Neural cell (in vitro differentiated cells): ENCODE measurements around the gene RAPGEF4. TPM values are rescaled to one million over a fixed set of nuclear protein-coding genes. Genes with fewer than 3 reads are reported as not detected.

Source experiments
- H2AFZ ChIP-seq: fragments of 200-600, 300-800 bp; sonication (generic), shearing (Covaris generic); 2 replicates; pipeline ENCODE4 v1.6.0; 2014; ENCODE audit warnings: low read depth, mild to moderate bottlenecking, antibody characterized with exemption, low read length, moderate library complexity
- H3F3A ChIP-seq: fragments of 200-600 bp; shearing (Covaris generic); 2 replicates; pipeline ENCODE4 v1.6.1; 2016; ENCODE audit warnings: mild to moderate bottlenecking, moderate library complexity, mixed read lengths, antibody characterized with exemption, low read length; ENCODE audit not compliant: insufficient read depth, poor library complexity, severe bottlenecking
- H3K27ac ChIP-seq: fragments of 200-600, 300-800 bp; sonication (generic), shearing (Covaris generic); 2 replicates; pipeline ENCODE4 v1.5.1; 2014; ENCODE audit warnings: mild to moderate bottlenecking, low read length, moderate library complexity
- H3K27me3 ChIP-seq: fragments of 300-800, 200-600 bp; sonication (generic), shearing (Covaris generic); 2 replicates; pipeline ENCODE4 v1.6.0; 2014; ENCODE audit warnings: mild to moderate bottlenecking, low read depth, low read length, moderate library complexity; ENCODE audit not compliant: insufficient read depth
- H3K36me3 ChIP-seq: fragments of 300-800, 200-600 bp; sonication (generic), shearing (Covaris generic); 2 replicates; pipeline ENCODE4 v1.5.1; 2014; ENCODE audit warnings: mild to moderate bottlenecking, antibody characterized with exemption, low read length, moderate library complexity; ENCODE audit not compliant: insufficient read depth
- H3K4me2 ChIP-seq: fragments of 300-800, 200-600 bp; sonication (generic), shearing (Covaris generic); 2 replicates; pipeline ENCODE4 v1.6.0; 2014; ENCODE audit warnings: mild to moderate bottlenecking, low read length
- H3K4me3 ChIP-seq: fragments of 300-800, 200-600 bp; sonication (generic), shearing (Covaris generic); 2 replicates; pipeline ENCODE4 v1.5.1; 2014; ENCODE audit warnings: mild to moderate bottlenecking, low read length, moderate library complexity
- H3K79me2 ChIP-seq: fragments of 200-600 bp; shearing (Covaris generic); replicated peaks from 2 replicates; pipeline ENCODE4 v1.6.0; 2014; ENCODE audit warnings: mild to moderate bottlenecking, low read length, moderate library complexity; ENCODE audit not compliant: insufficient read depth
- H3K9ac ChIP-seq: fragments of 300-800, 200-600 bp; sonication (generic), shearing (Covaris generic); 2 replicates; pipeline ENCODE4 v1.6.1; 2016; ENCODE audit warnings: mild to moderate bottlenecking, low read length, mixed read lengths
- H3K9me2 ChIP-seq: fragments of 200-600 bp; shearing (Covaris generic); 2 replicates; pipeline ENCODE4 v1.6.1; 2016; ENCODE audit warnings: mild to moderate bottlenecking, low read length, mixed read lengths; ENCODE audit not compliant: insufficient read depth
- H3K9me3 ChIP-seq: fragments of 200-600, 300-800 bp; sonication (generic), shearing (Covaris generic); 2 replicates; pipeline ENCODE4 v1.6.1; 2016; ENCODE audit warnings: mild to moderate bottlenecking, mixed run types, low read length, moderate library complexity, mixed read lengths
- H4K20me1 ChIP-seq: fragments of 200-600 bp; shearing (Covaris generic); 2 replicates; pipeline ENCODE4 v1.6.1; 2016; ENCODE audit warnings: mild to moderate bottlenecking, mixed run types; ENCODE audit not compliant: insufficient read depth
- EP300 ChIP-seq: fragments of 450-650 bp; conservative IDR thresholded peaks from 2 replicates; pipeline ENCODE4 v1.6.1; 2014; ENCODE audit warnings: antibody characterized with exemption, mild to moderate bottlenecking, moderate library complexity; ENCODE audit not compliant: poor library complexity, severe bottlenecking
- EZH2 ChIP-seq: fragments of 200-600, 300-800 bp; shearing (Covaris generic), sonication (generic); IDR thresholded peaks from 2 replicates; pipeline ENCODE4 v1.6.1; 2014; ENCODE audit warnings: antibody characterized with exemption, low read length, borderline replicate concordance, mild to moderate bottlenecking; ENCODE audit not compliant: insufficient read depth, poor library complexity, severe bottlenecking
- MXI1 ChIP-seq: fragments of 450-650 bp; conservative IDR thresholded peaks from 2 replicates; pipeline ENCODE4 v1.6.1; 2014; ENCODE audit warnings: antibody characterized with exemption, mild to moderate bottlenecking; ENCODE audit not compliant: poor library complexity, severe bottlenecking
- POLR2AphosphoS5 ChIP-seq: IDR thresholded peaks from 2 replicates; pipeline ENCODE4 v1.6.1; 2012
- RAD21 ChIP-seq: fragments of 450-650 bp; conservative IDR thresholded peaks from 2 replicates; pipeline ENCODE4 v1.6.1; 2014; ENCODE audit warnings: antibody characterized with exemption, mild to moderate bottlenecking, moderate library complexity
- SMC3 ChIP-seq: fragments of 450-650 bp; conservative IDR thresholded peaks from 2 replicates; pipeline ENCODE4 v1.6.1; 2014; ENCODE audit warnings: antibody characterized with exemption, mild to moderate bottlenecking, moderate library complexity; ENCODE audit not compliant: poor library complexity
- TAF1 ChIP-seq: IDR thresholded peaks from 2 replicates; pipeline ENCODE4 v1.6.1; 2012; ENCODE audit warnings: low read depth
- polyA plus RNA-seq: library from polyadenylated mRNA; depleted of rRNA; stranded (reverse); fragments of >200 nt; gene quantifications from 2 replicates; pipeline ENCODE4 v1.2.3, GENCODE V29; 2014
- TF ChIP-seq, protein P1 (sequence below): IDR thresholded peaks from 2 replicates; pipeline ENCODE4 v1.6.1; 2012; ENCODE audit warnings: borderline replicate concordance
- TF ChIP-seq, protein P2 (sequence below): fragments of 450-650 bp; IDR thresholded peaks from 2 replicates; pipeline ENCODE4 v1.5.1; 2014; ENCODE audit warnings: antibody characterized with exemption, mild to moderate bottlenecking, moderate library complexity; ENCODE audit not compliant: poor library complexity, severe bottlenecking

RAPGEF4 gene
- polyA plus RNA-seq, 1 donor from 2014 or later, result 10.4 TPM

DNA sequence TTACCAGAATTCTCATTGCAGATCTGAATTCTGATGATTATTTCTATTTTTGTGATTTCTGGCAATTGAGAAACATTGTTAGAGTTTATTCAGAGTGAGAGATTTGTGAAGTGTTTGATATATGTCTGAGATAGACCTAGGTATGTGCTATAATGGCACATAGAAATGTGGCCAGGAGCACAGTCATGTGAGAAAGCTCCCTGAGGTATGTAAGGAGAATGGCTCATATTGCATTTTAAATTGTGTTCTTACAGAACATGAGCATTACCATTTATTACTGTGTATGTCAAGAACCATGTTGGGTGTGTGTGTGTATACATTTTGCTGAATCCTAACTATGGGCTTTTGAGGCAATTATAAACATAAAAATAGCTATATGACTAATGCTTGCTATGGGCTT, 101.2 kb downstream of the RAPGEF4 start:
- Histone ChIP-seq H3K9me3 (no peaks in the 10 kb centered on the region), H3K9me2 (no peaks in the 10 kb centered on the region), H3K79me2 (no peaks in the 10 kb centered on the region), H3K36me3 (no peaks in the 10 kb centered on the region), H3K4me3 (no peak overlapping the region), H3K27me3 (no peaks in the 10 kb centered on the region), H2AFZ (no peak overlapping the region), H3F3A (no peaks in the 10 kb centered on the region), H4K20me1 (no peaks in the 10 kb centered on the region), H3K9ac (no peak overlapping the region), H3K27ac (no peak overlapping the region), H3K4me2 (no peak overlapping the region)
- TF ChIP-seq RAD21, result no peak
- TF ChIP-seq, protein P1, sequence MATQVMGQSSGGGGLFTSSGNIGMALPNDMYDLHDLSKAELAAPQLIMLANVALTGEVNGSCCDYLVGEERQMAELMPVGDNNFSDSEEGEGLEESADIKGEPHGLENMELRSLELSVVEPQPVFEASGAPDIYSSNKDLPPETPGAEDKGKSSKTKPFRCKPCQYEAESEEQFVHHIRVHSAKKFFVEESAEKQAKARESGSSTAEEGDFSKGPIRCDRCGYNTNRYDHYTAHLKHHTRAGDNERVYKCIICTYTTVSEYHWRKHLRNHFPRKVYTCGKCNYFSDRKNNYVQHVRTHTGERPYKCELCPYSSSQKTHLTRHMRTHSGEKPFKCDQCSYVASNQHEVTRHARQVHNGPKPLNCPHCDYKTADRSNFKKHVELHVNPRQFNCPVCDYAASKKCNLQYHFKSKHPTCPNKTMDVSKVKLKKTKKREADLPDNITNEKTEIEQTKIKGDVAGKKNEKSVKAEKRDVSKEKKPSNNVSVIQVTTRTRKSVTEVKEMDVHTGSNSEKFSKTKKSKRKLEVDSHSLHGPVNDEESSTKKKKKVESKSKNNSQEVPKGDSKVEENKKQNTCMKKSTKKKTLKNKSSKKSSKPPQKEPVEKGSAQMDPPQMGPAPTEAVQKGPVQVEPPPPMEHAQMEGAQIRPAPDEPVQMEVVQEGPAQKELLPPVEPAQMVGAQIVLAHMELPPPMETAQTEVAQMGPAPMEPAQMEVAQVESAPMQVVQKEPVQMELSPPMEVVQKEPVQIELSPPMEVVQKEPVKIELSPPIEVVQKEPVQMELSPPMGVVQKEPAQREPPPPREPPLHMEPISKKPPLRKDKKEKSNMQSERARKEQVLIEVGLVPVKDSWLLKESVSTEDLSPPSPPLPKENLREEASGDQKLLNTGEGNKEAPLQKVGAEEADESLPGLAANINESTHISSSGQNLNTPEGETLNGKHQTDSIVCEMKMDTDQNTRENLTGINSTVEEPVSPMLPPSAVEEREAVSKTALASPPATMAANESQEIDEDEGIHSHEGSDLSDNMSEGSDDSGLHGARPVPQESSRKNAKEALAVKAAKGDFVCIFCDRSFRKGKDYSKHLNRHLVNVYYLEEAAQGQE, result no peak
- TF ChIP-seq TAF1, result no peak
- no peak for TF ChIP-seq MXI1
- TF ChIP-seq EP300, result no peak
- TF ChIP-seq EZH2, result no peak
- TF ChIP-seq, protein P2, sequence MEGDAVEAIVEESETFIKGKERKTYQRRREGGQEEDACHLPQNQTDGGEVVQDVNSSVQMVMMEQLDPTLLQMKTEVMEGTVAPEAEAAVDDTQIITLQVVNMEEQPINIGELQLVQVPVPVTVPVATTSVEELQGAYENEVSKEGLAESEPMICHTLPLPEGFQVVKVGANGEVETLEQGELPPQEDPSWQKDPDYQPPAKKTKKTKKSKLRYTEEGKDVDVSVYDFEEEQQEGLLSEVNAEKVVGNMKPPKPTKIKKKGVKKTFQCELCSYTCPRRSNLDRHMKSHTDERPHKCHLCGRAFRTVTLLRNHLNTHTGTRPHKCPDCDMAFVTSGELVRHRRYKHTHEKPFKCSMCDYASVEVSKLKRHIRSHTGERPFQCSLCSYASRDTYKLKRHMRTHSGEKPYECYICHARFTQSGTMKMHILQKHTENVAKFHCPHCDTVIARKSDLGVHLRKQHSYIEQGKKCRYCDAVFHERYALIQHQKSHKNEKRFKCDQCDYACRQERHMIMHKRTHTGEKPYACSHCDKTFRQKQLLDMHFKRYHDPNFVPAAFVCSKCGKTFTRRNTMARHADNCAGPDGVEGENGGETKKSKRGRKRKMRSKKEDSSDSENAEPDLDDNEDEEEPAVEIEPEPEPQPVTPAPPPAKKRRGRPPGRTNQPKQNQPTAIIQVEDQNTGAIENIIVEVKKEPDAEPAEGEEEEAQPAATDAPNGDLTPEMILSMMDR, result no peak
- TF ChIP-seq POLR2AphosphoS5, result no peak
- no peak for TF ChIP-seq SMC3

DNA sequence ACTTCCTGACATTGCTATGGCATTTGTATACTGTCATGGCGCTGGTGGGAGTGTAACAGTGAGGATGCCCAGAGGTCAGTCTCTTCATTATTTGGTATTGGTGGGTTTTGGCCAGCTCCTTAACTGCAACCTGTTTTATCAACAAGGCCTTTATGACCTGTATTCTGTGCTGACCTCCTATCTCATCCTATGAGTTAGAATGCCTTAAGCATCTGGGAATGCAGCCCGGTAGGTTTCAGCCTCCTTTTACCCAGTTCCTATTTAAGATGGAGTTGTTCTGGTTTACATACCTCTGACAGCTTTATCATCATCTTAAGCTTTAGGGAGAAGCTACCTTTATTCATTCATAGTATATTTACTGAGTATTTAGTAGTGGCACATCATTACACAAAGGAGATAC, 103.8 kb downstream of the RAPGEF4 start:
- H4K20me1 ChIP-seq, result no peaks in the 10 kb centered on the region
- TF ChIP-seq MXI1, result no peak
- TF ChIP-seq SMC3, result no peak
- TF ChIP-seq POLR2AphosphoS5, result no peak
- no peak for TF ChIP-seq TAF1
- no peak for TF ChIP-seq EZH2
- TF ChIP-seq, protein P1, result no peak
- TF ChIP-seq EP300, result no peak
- TF ChIP-seq, protein P2, result no peak
- no peak for TF ChIP-seq RAD21

More for the DNA sequence above, 103.8 kb downstream of the RAPGEF4 start:
- H3K27ac ChIP-seq, result no peak overlapping the region
- no peaks in the 10 kb centered on the region for H3K9me3 ChIP-seq
- no peaks in the 10 kb centered on the region for H3K36me3 ChIP-seq
- no peaks in the 10 kb centered on the region for H3K9me2 ChIP-seq
- no peak overlapping the region for H3K4me3 ChIP-seq
- H2AFZ ChIP-seq, result no peak overlapping the region
- H3K9ac ChIP-seq, result no peak overlapping the region
- no peaks in the 10 kb centered on the region for H3K79me2 ChIP-seq
- no peaks in the 10 kb centered on the region for H3K27me3 ChIP-seq
- no peak overlapping the region for H3K4me2 ChIP-seq
- H3F3A ChIP-seq, result no peaks in the 10 kb centered on the region
